Measurements from ENCODE around the gene KDM4F. TPM values are rescaled to one million over a fixed set of nuclear protein-coding genes. Genes with fewer than 3 reads are reported as not detected.
"Not testable (repeated sequence)": the region's sequence is repeated elsewhere in the genome, so short reads cannot be mapped to it uniquely, and the experiment has no call there.

The KDM4F gene
- total RNA-seq, 4 donors from 2014 or later = not detected

DNA sequence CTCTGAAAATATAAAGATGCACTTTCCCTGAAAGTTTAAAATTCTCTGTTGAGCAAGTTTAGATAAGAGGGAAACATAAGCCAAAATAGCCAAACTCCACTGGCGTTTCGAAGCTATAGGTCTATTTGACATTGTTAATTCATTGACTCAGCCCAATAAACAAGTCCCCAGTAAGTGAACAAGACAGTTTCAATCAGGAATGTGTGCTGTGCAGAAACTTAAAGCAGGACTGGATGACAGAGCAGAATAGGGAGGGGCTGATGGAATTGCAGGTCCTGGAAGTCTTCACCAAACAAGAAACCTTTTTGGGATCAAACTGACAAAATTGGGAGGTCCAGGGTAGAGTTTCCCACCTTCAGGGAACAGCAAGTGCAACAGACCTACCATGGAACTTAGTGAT lies 33.1 kb upstream of the KDM4F start:
- Histone ChIP-seq H3K4me3 (no peak overlapping the region), H3K36me3 (no peaks in the 10 kb centered on the region), H3K27me3 (no peaks in the 10 kb centered on the region), H3K27ac (no peak overlapping the region), H3K9me3 (no peaks in the 10 kb centered on the region), H3K4me1 (no peaks in the 10 kb centered on the region)
- ATAC-seq (no peak), DNase-seq (no peak)
- in situ Hi-C loops (cut with MboI; ENCODE audit: low sequenced_read_pairs in 4 of 4) = no loop called here
- intact Hi-C loops (cut with DNase I; ENCODE audit: low total_unique reads) = no loop called here
- TF ChIP-seq, protein P1, sequence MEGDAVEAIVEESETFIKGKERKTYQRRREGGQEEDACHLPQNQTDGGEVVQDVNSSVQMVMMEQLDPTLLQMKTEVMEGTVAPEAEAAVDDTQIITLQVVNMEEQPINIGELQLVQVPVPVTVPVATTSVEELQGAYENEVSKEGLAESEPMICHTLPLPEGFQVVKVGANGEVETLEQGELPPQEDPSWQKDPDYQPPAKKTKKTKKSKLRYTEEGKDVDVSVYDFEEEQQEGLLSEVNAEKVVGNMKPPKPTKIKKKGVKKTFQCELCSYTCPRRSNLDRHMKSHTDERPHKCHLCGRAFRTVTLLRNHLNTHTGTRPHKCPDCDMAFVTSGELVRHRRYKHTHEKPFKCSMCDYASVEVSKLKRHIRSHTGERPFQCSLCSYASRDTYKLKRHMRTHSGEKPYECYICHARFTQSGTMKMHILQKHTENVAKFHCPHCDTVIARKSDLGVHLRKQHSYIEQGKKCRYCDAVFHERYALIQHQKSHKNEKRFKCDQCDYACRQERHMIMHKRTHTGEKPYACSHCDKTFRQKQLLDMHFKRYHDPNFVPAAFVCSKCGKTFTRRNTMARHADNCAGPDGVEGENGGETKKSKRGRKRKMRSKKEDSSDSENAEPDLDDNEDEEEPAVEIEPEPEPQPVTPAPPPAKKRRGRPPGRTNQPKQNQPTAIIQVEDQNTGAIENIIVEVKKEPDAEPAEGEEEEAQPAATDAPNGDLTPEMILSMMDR (IDR thresholded peaks at IDR 0.05 in 4 of 5, conservative IDR thresholded peaks at IDR 0.05 in 1 of 5) = no peak
- no peak for TF ChIP-seq POLR2A (IDR thresholded peaks at IDR 0.05)

DNA sequence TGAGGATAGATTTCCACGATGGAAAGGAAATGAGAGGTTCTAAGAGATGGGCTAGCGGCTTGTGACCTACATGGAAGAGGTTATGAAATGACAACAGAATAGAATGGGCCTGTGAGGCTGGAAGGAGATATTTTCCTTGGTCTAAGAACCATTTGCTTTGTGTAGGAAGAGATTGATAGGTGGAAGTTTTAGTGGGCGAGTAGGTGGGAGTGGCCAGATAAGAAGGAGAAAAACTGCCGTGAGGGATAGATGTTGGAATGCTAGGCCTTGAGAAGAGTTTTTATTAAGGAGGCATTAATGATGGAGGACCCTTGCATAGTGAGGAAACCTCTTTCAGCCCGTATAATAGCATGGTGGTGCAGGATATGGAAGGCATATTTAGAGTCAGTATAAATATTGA lies 27.8 kb upstream of the KDM4F start:
- H3K4me1 ChIP-seq; DNase-seq; in situ Hi-C loops (cut with MboI; ENCODE audit: low sequenced_read_pairs in 4 of 4); H3K9me3 ChIP-seq; H3K4me3 ChIP-seq; ATAC-seq; intact Hi-C loops (cut with DNase I; ENCODE audit: low total_unique reads); H3K27me3 ChIP-seq; H3K36me3 ChIP-seq; H3K27ac ChIP-seq: not testable (repeated sequence)

DNA sequence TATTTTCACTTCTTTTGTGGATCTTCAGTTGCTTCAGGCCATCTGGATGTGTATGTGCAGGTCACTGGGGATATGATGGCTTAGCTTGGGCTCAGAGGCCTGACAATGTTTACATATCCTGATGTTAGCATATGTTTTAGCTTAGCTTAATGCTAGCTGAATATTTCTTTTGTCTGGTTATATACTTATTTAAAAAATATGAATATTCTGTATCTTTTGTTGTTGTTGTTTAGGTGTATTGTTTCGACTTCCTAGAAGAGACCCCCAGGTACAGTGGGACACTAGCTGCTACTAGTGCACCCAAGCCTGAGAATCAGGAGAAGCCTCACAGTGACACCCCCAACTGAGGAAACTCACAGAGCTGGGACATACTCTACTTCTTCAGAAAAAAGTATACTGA lies 24.3 kb upstream of the KDM4F start, which contains the start of gene KDM4E:
Gene KDM4E, plus strand, starts transcription at position 301 of the 400 bp plus-strand sequence. CDS start 300 bp downstream, outside the sequence.
- ATAC-seq = no peak

GRCh38 chr11:95025594-95025993 lies 23.6 kb upstream of the KDM4F start:
- H3K27ac ChIP-seq; H3K4me3 ChIP-seq; H3K9me3 ChIP-seq; ATAC-seq; intact Hi-C loops (cut with DNase I; ENCODE audit: low total_unique reads); H3K36me3 ChIP-seq; DNase-seq; H3K27me3 ChIP-seq; H3K4me1 ChIP-seq; in situ Hi-C loops (cut with MboI; ENCODE audit: low sequenced_read_pairs in 4 of 4): not testable (repeated sequence)

More for the DNA sequence above, 24.3 kb upstream of the KDM4F start, which contains the start of gene KDM4E:
- Histone ChIP-seq H3K36me3 (no peaks in the 10 kb centered on the region), H3K4me3 (no peak within 1 kb of the TSS), H3K27me3 (no peaks in the 10 kb centered on the region), H3K27ac (no peak within 1 kb of the TSS), H3K4me1 (no peaks in the 10 kb centered on the region), H3K9me3 (no peaks in the 10 kb centered on the region)
- TF ChIP-seq POLR2A (IDR thresholded peaks at IDR 0.05) = no peak
- TF ChIP-seq, protein P1 (IDR thresholded peaks at IDR 0.05 in 4 of 5, conservative IDR thresholded peaks at IDR 0.05 in 1 of 5) = no peak
- in situ Hi-C loops (cut with MboI; ENCODE audit: low sequenced_read_pairs in 4 of 4) = no loop called here
- intact Hi-C loops (cut with DNase I; ENCODE audit: low total_unique reads) = no loop called here
- no peak for DNase-seq

DNA sequence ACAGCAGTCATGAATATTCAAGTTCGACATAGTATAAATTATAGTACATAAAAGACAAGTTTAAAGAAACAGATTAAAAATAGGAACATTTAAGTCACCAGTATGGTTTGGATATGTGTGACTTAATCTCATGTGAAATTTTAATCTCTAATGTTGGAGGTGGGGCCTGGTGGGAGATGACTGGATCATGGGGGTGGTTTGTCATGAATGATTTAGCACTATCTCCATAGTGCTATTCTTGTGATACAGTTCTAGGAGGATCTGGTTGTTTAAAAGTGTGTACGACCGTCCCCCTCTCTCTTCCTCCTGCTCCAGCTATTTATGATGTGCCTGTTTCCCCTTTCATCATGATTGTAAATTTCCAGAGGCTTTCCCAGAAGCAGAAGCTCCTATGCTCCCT lies 20.9 kb upstream of the KDM4F start:
- DNase-seq (no peak), ATAC-seq (no peak)
- intact Hi-C loops (cut with DNase I; ENCODE audit: low total_unique reads) (no loop called here), in situ Hi-C loops (cut with MboI; ENCODE audit: low sequenced_read_pairs in 4 of 4) (no loop called here)
- Histone ChIP-seq H3K27ac (no peak overlapping the region), H3K36me3 (no peaks in the 10 kb centered on the region), H3K4me3 (no peak overlapping the region), H3K9me3 (no peaks in the 10 kb centered on the region), H3K27me3 (no peaks in the 10 kb centered on the region), H3K4me1 (no peaks in the 10 kb centered on the region)
- TF ChIP-seq POLR2A (IDR thresholded peaks at IDR 0.05) = no peak
- TF ChIP-seq, protein P1 (IDR thresholded peaks at IDR 0.05 in 4 of 5, conservative IDR thresholded peaks at IDR 0.05 in 1 of 5) = no peak

GRCh38 chr11:95033051-95033450 lies 16.2 kb upstream of the KDM4F start:
- no peak overlapping the region for H3K27ac ChIP-seq
- intact Hi-C loops (cut with DNase I; ENCODE audit: low total_unique reads) = no loop called here
- no peak overlapping the region for H3K4me3 ChIP-seq
- no peaks in the 10 kb centered on the region for H3K4me1 ChIP-seq
- DNase-seq (no peak), ATAC-seq (no peak)
- no peak for TF ChIP-seq POLR2A (IDR thresholded peaks at IDR 0.05)
- TF ChIP-seq, protein P1 (IDR thresholded peaks at IDR 0.05 in 4 of 5, conservative IDR thresholded peaks at IDR 0.05 in 1 of 5) = no peak
- no peaks in the 10 kb centered on the region for H3K36me3 ChIP-seq
- H3K27me3 ChIP-seq = peaks cover 0 to 10% (median 0%) of the 10 kb centered on the region in 3 donors
- in situ Hi-C loops (cut with MboI; ENCODE audit: low sequenced_read_pairs in 4 of 4) = no loop called here
- H3K9me3 ChIP-seq = no peaks in the 10 kb centered on the region
